Measurements from ENCODE around the gene TSPAN1.

- TF ChIP-seq CTCF (IDR thresholded peaks at IDR 0.05) (no peak), EP300 (IDR thresholded peaks at IDR 0.05) (no peak), POLR2A (IDR thresholded peaks at IDR 0.05) (no peak)
Observed at GRCh38 chr1:46187106-46187869, 12.4 kb downstream of the TSPAN1 start.

All from gastroesophageal sphincter (tissue), 3 donors.